ENCODE measurements around the gene PPP1R3E. TPM values are rescaled to one million over a fixed set of nuclear protein-coding genes. Genes with fewer than 3 reads are reported as not detected.

PPP1R3E gene
- total RNA-seq, 1 experiment from 2014 or later, result 7.8 TPM

DNA sequence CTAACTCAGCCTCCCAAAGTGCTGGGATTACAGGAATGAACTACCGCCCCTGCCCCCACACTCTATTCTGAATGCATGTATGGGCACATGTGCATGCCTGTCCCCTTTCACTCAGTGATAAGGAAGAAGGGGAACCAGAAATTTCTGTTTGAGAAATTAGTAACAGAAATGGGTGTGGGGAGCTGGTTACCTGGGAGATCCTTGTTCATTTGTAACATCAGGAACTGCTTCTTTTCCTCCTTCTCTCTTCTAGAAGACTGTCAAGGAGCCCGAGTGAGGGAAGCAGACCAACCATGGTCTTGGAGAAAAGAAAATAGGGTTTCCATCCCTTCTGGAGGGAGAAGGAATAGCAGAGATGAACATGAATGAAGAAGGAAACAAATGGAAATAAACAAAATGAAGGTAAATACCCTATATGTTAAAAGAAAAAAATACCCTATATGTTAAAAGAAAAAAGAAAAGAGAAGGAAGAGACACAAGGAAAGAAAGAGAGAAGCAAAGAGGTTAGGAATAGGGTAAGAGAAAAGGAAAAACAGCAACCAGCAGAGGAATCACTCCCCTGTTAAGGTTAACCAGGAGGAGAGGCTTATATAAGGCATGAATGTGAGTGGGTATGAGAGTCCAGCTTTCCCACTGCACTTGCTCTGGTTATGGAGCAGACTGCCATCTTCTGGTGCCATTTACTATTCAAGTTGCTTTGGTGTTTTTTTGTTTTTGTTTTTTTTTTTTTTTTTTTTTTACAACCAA lies 3.3 kb downstream of the PPP1R3E start:
- H3K27me3 Mint-ChIP-seq (ENCODE audit: insufficient read depth, unreplicated experiment), result no peaks in the 10 kb centered on the region
- BruUV-seq (replicated peaks), result no TSS peak
- peak; percentile 55 for DNase-seq (ENCODE audit: unreplicated experiment)
- peak overlapping the region; percentile 95 for H3K4me3 Mint-ChIP-seq (ENCODE audit: unreplicated experiment)
- no peaks in the 10 kb centered on the region for H3K9me3 Mint-ChIP-seq (ENCODE audit: unreplicated experiment)
- TF ChIP-seq, protein P1, sequence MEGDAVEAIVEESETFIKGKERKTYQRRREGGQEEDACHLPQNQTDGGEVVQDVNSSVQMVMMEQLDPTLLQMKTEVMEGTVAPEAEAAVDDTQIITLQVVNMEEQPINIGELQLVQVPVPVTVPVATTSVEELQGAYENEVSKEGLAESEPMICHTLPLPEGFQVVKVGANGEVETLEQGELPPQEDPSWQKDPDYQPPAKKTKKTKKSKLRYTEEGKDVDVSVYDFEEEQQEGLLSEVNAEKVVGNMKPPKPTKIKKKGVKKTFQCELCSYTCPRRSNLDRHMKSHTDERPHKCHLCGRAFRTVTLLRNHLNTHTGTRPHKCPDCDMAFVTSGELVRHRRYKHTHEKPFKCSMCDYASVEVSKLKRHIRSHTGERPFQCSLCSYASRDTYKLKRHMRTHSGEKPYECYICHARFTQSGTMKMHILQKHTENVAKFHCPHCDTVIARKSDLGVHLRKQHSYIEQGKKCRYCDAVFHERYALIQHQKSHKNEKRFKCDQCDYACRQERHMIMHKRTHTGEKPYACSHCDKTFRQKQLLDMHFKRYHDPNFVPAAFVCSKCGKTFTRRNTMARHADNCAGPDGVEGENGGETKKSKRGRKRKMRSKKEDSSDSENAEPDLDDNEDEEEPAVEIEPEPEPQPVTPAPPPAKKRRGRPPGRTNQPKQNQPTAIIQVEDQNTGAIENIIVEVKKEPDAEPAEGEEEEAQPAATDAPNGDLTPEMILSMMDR (IDR thresholded peaks at IDR 0.05; ENCODE audit: unreplicated experiment), result no peak
- ChIA-PET CTCF (interaction anchor here (0.5 to 6.4 kb wide), 12 partner anchors 8 to 247 kb away, joined by 3 to 49 read pairs (median 4); partner anchors contain the start of genes HOMEZ and PABPN1), POLR2A (interaction anchor here (0.6 to 14.7 kb wide), 6 partner anchors 13 to 267 kb away, joined by 3 to 339 read pairs (median 18); partner anchors contain the start of genes HOMEZ and PABPN1)
- intact Hi-C loops (cut with micrococcal nuclease), result loop anchor here (1.0 kb wide), 2 partner anchors 34 to 179 kb away; no protein-coding TSS in a partner anchor
- H3K27ac Mint-ChIP-seq (ENCODE audit: low read depth, unreplicated experiment), result peak overlapping the region; percentile 97
- peaks cover 25% of the 10 kb centered on the region for H3K4me1 Mint-ChIP-seq (ENCODE audit: insufficient read depth, unreplicated experiment)
- H3K36me3 Mint-ChIP-seq (ENCODE audit: insufficient read depth, unreplicated experiment), result peaks cover 5% of the 10 kb centered on the region

DNA sequence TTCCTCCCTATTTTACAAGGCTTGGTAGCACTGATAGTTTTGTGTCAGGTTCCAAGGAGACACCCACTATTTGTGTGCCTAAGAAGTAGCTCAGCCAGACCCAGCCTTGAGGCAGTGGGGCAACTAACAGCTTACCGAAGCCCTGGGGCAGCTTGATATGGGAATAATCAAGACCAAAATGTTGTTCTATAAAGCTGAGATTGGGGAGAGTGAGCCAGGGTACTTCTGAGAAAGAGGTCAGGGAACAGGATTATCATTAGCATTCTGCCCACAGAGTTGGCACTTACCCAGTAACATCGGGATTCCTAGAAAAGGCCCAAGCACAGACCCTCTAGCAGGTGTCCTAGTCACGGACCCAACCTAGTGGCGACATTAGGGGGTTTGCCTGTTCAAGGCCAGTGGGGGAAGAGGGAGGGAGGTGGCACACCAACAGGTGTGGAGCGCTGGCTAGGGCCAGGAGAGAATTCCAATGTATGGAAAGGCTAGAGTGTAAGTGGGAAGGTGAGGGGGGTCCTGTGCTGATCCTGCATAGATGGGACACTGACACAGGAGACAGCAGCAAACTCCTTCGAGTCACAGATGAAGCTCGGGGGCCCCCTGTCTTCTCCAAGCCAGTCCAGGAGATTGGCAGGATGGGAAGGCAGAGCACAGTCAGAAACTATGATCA lies 4.9 kb downstream of the PPP1R3E start:
- no TSS peak for BruUV-seq (replicated peaks)
- H3K4me1 Mint-ChIP-seq (ENCODE audit: insufficient read depth, unreplicated experiment), result peaks cover 20% of the 10 kb centered on the region
- no peak overlapping the region for H3K27ac Mint-ChIP-seq (ENCODE audit: low read depth, unreplicated experiment)
- TF ChIP-seq, protein P1 (IDR thresholded peaks at IDR 0.05; ENCODE audit: unreplicated experiment), result no peak
- no peaks in the 10 kb centered on the region for H3K9me3 Mint-ChIP-seq (ENCODE audit: unreplicated experiment)
- no peak for DNase-seq (ENCODE audit: unreplicated experiment)
- no peaks in the 10 kb centered on the region for H3K27me3 Mint-ChIP-seq (ENCODE audit: insufficient read depth, unreplicated experiment)
- intact Hi-C loops (cut with micrococcal nuclease), result no loop called here
- no peak overlapping the region for H3K4me3 Mint-ChIP-seq (ENCODE audit: unreplicated experiment)
- ChIA-PET POLR2A (interaction anchor here (0.7 to 3.6 kb wide), 4 partner anchors 12 to 138 kb away, joined by 3 to 19 read pairs (median 4); partner anchors contain the start of gene HOMEZ), CTCF (interaction anchor here (0.6 to 6.4 kb wide), 13 partner anchors 9 to 262 kb away, joined by 3 to 49 read pairs (median 6); partner anchors contain the start of genes BCL2L2, HOMEZ and PABPN1)
- peaks cover 5% of the 10 kb centered on the region for H3K36me3 Mint-ChIP-seq (ENCODE audit: insufficient read depth, unreplicated experiment)

DNA sequence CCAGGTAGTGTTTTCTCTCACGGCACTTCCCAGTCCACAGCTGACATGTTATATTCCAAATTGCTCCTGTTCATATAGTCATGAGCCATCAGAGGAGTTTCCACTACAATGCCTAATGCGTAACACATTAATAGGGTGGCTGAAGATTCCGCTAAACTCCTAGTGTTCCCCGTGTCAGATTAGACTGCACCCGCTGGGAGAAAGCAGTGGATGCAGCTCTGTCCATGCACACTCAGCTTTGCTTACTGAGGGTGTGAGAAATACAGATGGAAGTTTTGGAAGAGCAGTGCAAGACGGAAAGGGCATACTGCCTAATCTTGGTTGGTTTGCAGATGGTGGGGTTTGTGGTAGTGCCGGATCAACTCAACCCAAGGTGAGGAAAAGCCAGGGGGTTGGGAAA lies 5.6 kb downstream of the PPP1R3E start:
- BruUV-seq (replicated peaks), result no TSS peak
- ChIA-PET POLR2A (interaction anchor here (0.7 to 3.6 kb wide), 4 partner anchors 11 to 138 kb away, joined by 3 to 19 read pairs (median 4); partner anchors contain the start of gene HOMEZ), CTCF (interaction anchor here (0.6 to 5.6 kb wide), 13 partner anchors 10 to 228 kb away, joined by 3 to 32 read pairs (median 5); partner anchors contain the start of genes HOMEZ and PABPN1)
- H3K4me3 Mint-ChIP-seq (ENCODE audit: unreplicated experiment), result no peak overlapping the region
- H3K27me3 Mint-ChIP-seq (ENCODE audit: insufficient read depth, unreplicated experiment), result no peaks in the 10 kb centered on the region
- no peak overlapping the region for H3K27ac Mint-ChIP-seq (ENCODE audit: low read depth, unreplicated experiment)
- TF ChIP-seq, protein P1 (IDR thresholded peaks at IDR 0.05; ENCODE audit: unreplicated experiment), result no peak
- H3K36me3 Mint-ChIP-seq (ENCODE audit: insufficient read depth, unreplicated experiment), result peaks cover 5% of the 10 kb centered on the region
- H3K9me3 Mint-ChIP-seq (ENCODE audit: unreplicated experiment), result no peaks in the 10 kb centered on the region
- H3K4me1 Mint-ChIP-seq (ENCODE audit: insufficient read depth, unreplicated experiment), result peaks cover 20% of the 10 kb centered on the region
- no peak for DNase-seq (ENCODE audit: unreplicated experiment)
- intact Hi-C loops (cut with micrococcal nuclease), result no loop called here

All from MCF 10A (cell line).